Ascending aorta (tissue), 2 donors: Measurements from ENCODE around the gene SLC27A6. TPM values are rescaled to one million over a fixed set of nuclear protein-coding genes. Genes with fewer than 3 reads are reported as not detected.

Experiments used
- DNase-seq, 2 donors: peaks; one replicate each; pipeline ENCODE4 v3.0.0-alpha.2; 2019; ENCODE audit warnings: low spot score in 2 of 2
- H3K27ac ChIP-seq, 2 donors: fragments of 200-600 bp; sonication (generic); one replicate each; pipeline ENCODE4 v1.5.1; 2016 to 2017; ENCODE audit warnings: mild to moderate bottlenecking in 1 of 2
- H3K27me3 ChIP-seq: fragments of 200-600 bp; sonication (generic); one replicate; pipeline ENCODE4 v1.5.1; 2017
- H3K36me3 ChIP-seq, 2 donors: fragments of 200-600 bp; sonication (generic); one replicate each; pipeline ENCODE4 v1.5.1; 2016
- H3K4me1 ChIP-seq, 2 donors: fragments of 200-600 bp; sonication (generic); one replicate each; pipeline ENCODE4 v1.5.1; 2016 to 2017; ENCODE audit warnings: mild to moderate bottlenecking in 1 of 2
- H3K4me3 ChIP-seq, 2 donors: fragments of 200-600 bp; sonication (generic); one replicate each; pipeline ENCODE4 v1.5.1; 2016 to 2017; ENCODE audit warnings: mild to moderate bottlenecking in 1 of 2
- H3K9me3 ChIP-seq, 2 donors: fragments of 200-600 bp; sonication (generic); one replicate each; pipeline ENCODE4 v1.5.1; 2016
- CTCF ChIP-seq, 3 experiments: fragments of 200-600 bp in 2 of 3; fragments of 450-650 bp in 1 of 3; sonication (generic) in 2 of 3; IDR thresholded peaks; one replicate each; pipeline ENCODE4 v1.5.1; 2016 to 2019; ENCODE audit warnings: antibody characterized with exemption in 3 of 3, mild to moderate bottlenecking in 1 of 3, moderate library complexity in 1 of 3
- intact Hi-C: fragments of 100-400 bp; cut with DNase I; formaldehyde crosslinking; loops from one replicate; pipeline ENCODE4 v1.15.1; 2023
- total RNA-seq: library from RNA; depleted of rRNA; stranded (reverse); fragments of >200 nt; gene quantifications from one replicate; pipeline ENCODE4 v1.1.0, GENCODE V29; 2016

Gene SLC27A6
- total RNA-seq, 1 donor from 2014 or later = 0.43 TPM

GRCh38 chr5:129046151-129046550, 80.9 kb downstream of the SLC27A6 start:
- no peak for TF ChIP-seq CTCF (IDR thresholded peaks at IDR 0.05)
- no peak for DNase-seq
- Histone ChIP-seq H3K27me3 (no peaks in the 10 kb centered on the region), H3K36me3 (no peaks in the 10 kb centered on the region), H3K27ac (no peak overlapping the region), H3K4me1 (no peaks in the 10 kb centered on the region), H3K4me3 (no peak overlapping the region), H3K9me3 (peaks cover 0 to 12% of the 10 kb centered on the region in 2 donors)
- intact Hi-C loops = no loop called here

DNA sequence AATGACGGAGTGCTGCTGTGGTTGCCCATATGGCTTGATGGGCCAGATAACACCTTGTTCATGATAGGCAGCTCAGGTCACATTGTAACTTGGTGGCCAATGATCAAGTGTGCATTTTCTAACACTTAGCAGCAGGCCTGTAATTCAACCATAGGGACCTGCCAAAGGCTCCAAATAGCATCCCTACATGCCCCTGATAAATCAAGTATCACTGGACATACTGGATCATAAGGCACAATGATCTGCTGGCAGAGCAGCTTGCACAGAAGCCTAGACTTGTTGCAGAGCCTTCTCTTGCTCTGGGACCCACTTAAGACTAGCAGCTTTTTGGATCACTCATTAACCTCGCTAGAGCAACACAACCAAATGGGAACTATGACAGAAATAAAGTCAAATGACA, 83.2 kb downstream of the SLC27A6 start:
- no peaks in the 10 kb centered on the region for H3K36me3 ChIP-seq
- no peak for DNase-seq
- H3K9me3 ChIP-seq = peaks cover 0 to 12% of the 10 kb centered on the region in 2 donors

GRCh38 chr5:129049126-129049799, 84.0 kb downstream of the SLC27A6 start:
- no peak for DNase-seq
- Histone ChIP-seq H3K27me3 (no peaks in the 10 kb centered on the region), H3K27ac (no peak overlapping the region), H3K4me1 (no peaks in the 10 kb centered on the region), H3K4me3 (no peak overlapping the region), H3K36me3 (no peaks in the 10 kb centered on the region), H3K9me3 (peaks cover 0 to 9% of the 10 kb centered on the region in 2 donors)
- no peak for TF ChIP-seq CTCF (IDR thresholded peaks at IDR 0.05)
- intact Hi-C loops = no loop called here

More for the DNA sequence above, 83.2 kb downstream of the SLC27A6 start:
- intact Hi-C loops = no loop called here
- no peak overlapping the region for H3K4me3 ChIP-seq
- H3K27ac ChIP-seq = no peak overlapping the region
- no peaks in the 10 kb centered on the region for H3K4me1 ChIP-seq
- no peak for TF ChIP-seq CTCF (IDR thresholded peaks at IDR 0.05)
- H3K27me3 ChIP-seq = no peaks in the 10 kb centered on the region

DNA sequence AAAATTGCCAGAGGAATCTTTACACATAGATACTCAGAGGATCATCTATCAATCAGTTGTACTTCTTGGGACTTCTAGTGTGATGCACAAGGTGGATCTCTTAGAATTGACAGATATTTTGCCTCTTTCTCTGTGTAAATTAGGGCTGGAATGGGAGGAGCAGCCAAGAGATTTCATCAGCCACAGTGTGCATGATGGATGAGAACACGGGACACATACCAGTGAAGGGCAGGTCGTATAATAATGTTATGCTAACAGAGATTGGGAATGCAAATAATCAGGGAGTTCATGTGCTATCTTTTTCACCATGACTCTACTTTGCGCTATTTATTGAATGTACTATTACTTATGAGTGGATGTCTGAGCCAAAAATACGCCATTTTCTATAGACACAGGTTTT, 86.0 kb downstream of the SLC27A6 start:
- Histone ChIP-seq H3K9me3 (no peaks in the 10 kb centered on the region), H3K4me1 (no peaks in the 10 kb centered on the region), H3K36me3 (no peaks in the 10 kb centered on the region), H3K27ac (no peak overlapping the region), H3K27me3 (no peaks in the 10 kb centered on the region), H3K4me3 (no peak overlapping the region)
- TF ChIP-seq CTCF (IDR thresholded peaks at IDR 0.05) = no peak
- intact Hi-C loops = no loop called here
- DNase-seq = no peak

DNA sequence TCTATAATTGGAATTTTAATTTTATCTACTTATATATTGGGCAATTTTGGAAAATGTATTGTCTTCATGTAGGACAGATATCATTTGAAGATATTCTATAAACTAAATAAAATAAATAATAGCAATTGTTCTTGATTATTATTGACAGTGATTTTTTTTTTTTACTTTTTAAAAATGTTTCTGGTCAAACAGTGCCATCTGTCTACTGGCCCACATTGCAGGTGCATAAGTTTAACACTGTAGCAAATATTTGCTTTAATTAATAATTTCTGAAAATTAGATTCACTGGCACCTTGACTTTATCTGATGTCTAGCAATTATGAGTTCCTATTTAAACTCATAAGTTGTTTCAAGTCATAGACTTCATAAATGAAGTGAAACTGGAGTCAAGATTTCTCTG, 88.2 kb downstream of the SLC27A6 start:
- Histone ChIP-seq H3K27me3 (no peaks in the 10 kb centered on the region), H3K4me1 (no peaks in the 10 kb centered on the region), H3K27ac (no peak overlapping the region), H3K4me3 (no peak overlapping the region), H3K9me3 (peaks cover 0 to 6% of the 10 kb centered on the region in 2 donors), H3K36me3 (no peaks in the 10 kb centered on the region)
- DNase-seq = no peak
- no peak for TF ChIP-seq CTCF (IDR thresholded peaks at IDR 0.05)
- intact Hi-C loops = no loop called here

DNA sequence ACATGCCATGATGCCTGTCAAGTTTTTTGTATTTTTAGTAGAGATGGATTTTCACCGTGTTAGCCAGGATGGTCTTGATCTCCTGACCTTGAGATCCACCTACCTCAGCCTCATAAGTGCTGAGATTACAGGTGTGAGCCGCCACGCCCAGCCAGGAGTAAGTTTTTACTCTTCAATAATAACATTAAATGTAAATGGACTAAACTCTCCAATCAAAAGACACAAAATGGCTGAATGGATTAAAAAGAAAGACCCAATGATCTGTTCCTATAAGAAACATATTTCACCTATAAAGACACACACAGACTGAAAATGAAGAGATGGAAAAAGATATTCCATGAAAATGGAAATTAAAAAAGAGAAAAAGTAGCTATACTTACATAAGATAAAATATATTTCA, 92.0 kb downstream of the SLC27A6 start:
- Histone ChIP-seq H3K27ac (no peak overlapping the region), H3K36me3 (no peaks in the 10 kb centered on the region), H3K9me3 (peaks cover 0 to 6% of the 10 kb centered on the region in 2 donors), H3K4me1 (no peaks in the 10 kb centered on the region), H3K4me3 (no peak overlapping the region), H3K27me3 (no peaks in the 10 kb centered on the region)
- DNase-seq = no peak
- no peak for TF ChIP-seq CTCF (IDR thresholded peaks at IDR 0.05)
- intact Hi-C loops = no loop called here
